DND-41 (cell line): Measurements from ENCODE around the gene TOLLIP.

Experiments used
- ATAC-seq: fragments of 200-7000 bp; cut with Tn5 transposase; 3 replicates; pipeline ENCODE4 v1.9.1; 2021; ENCODE audit warnings: low read depth; ENCODE audit not compliant: insufficient read depth
- DNase-seq: peaks from one replicate; pipeline ENCODE4 v3.0.0-alpha.2; 2020
- H2AFZ ChIP-seq: 2 replicates; pipeline ENCODE4 v1.6.0; 2012; ENCODE audit warnings: low read depth, low read length
- H3K27ac ChIP-seq: 2 replicates; pipeline ENCODE4 v1.5.1; 2012; ENCODE audit warnings: low read length, inconsistent platforms
- H3K27me3 ChIP-seq: fragments of 200-600 bp; sonication (generic); 2 replicates; pipeline ENCODE4 v1.6.0; 2012; ENCODE audit warnings: low read length, mild to moderate bottlenecking, inconsistent platforms; ENCODE audit not compliant: insufficient read depth, poor library complexity
- H3K36me3 ChIP-seq: 2 replicates; pipeline ENCODE4 v1.5.1; 2012; ENCODE audit warnings: low read length, inconsistent platforms; ENCODE audit not compliant: insufficient read depth
- H3K4me1 ChIP-seq: 2 replicates; pipeline ENCODE4 v1.5.1; 2012; ENCODE audit warnings: mild to moderate bottlenecking, low read length; ENCODE audit not compliant: insufficient read depth
- H3K4me2 ChIP-seq: 2 replicates; pipeline ENCODE4 v1.6.0; 2012; ENCODE audit warnings: mild to moderate bottlenecking, moderate library complexity, low read length, inconsistent platforms; ENCODE audit not compliant: insufficient read depth
- H3K4me3 ChIP-seq, 2 experiments: fragments of 200-600 bp in 1 of 2; shearing (Covaris generic) in 1 of 2; 2 replicates each; pipeline ENCODE4 v1.5.1; 2012 to 2016; ENCODE audit warnings: inconsistent platforms in 2 of 2, low read length in 2 of 2, mild to moderate bottlenecking in 2 of 2, low read depth in 1 of 2, moderate library complexity in 1 of 2
- H3K79me2 ChIP-seq: 2 replicates; pipeline ENCODE4 v1.6.0; 2012; ENCODE audit warnings: low read length, inconsistent platforms; ENCODE audit not compliant: insufficient read depth
- H3K9ac ChIP-seq: 2 replicates; pipeline ENCODE4 v1.6.0; 2012; ENCODE audit warnings: low read depth, mild to moderate bottlenecking, inconsistent platforms, low read length, moderate library complexity
- H3K9me3 ChIP-seq: 2 replicates; pipeline ENCODE4 v1.5.1; 2012; ENCODE audit warnings: low read length, moderate library complexity, mild to moderate bottlenecking, inconsistent platforms; ENCODE audit not compliant: insufficient read depth, severe bottlenecking
- H4K20me1 ChIP-seq: 2 replicates; pipeline ENCODE4 v1.6.0; 2012; ENCODE audit warnings: low read length; ENCODE audit not compliant: insufficient read depth
- EZH2 ChIP-seq: IDR thresholded peaks from 3 replicates; pipeline ENCODE4 v1.6.1; 2012; ENCODE audit warnings: borderline replicate concordance, low read depth, mild to moderate bottlenecking, moderate library complexity, low read length, inconsistent platforms; ENCODE audit not compliant: severe bottlenecking
- TF ChIP-seq, protein P1 (sequence below): IDR thresholded peaks from 2 replicates; pipeline ENCODE4 v1.5.1; 2012; ENCODE audit warnings: borderline replicate concordance, low read length, moderate library complexity, mild to moderate bottlenecking; ENCODE audit not compliant: poor library complexity, severe bottlenecking; ENCODE audit errors: extremely low read depth

Gene TOLLIP

DNA sequence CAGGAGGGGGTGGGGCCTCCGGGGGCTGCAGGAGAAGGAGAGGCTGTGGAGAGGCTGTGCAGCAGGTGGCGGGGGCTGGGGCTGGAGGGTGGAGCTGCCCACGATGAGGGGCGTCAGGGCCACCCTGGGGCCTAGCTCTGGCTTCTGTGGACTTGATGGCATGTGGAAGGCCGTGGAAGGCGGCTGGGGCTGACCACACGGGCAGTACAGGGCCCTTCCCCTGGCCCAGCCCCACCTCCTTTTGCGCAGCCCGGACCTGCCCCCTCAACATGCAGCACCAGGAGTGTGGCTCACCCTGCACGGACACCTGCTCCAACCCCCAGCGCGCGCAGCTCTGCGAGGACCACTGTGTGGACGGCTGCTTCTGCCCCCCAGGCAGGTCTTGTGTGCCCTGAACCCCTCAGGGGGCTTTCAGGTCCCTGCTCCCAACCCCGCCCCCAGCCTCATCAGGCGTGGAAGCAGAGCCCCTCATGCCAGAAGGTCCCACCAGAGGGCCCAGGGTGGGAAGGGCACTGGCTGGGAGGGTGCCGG lies 80.4 kb downstream of the TOLLIP start:
- H3K79me2 ChIP-seq, result no peaks in the 10 kb centered on the region
- H3K9me3 ChIP-seq, result no peaks in the 10 kb centered on the region
- H2AFZ ChIP-seq, result no peak overlapping the region
- H3K27ac ChIP-seq, result no peak overlapping the region
- H3K36me3 ChIP-seq, result no peaks in the 10 kb centered on the region
- ATAC-seq (no peak), DNase-seq (no peak)
- H3K9ac ChIP-seq, result no peak overlapping the region
- no peaks in the 10 kb centered on the region for H3K27me3 ChIP-seq
- H3K4me2 ChIP-seq, result no peak overlapping the region
- no peak overlapping the region for H3K4me3 ChIP-seq
- H3K4me1 ChIP-seq, result no peaks in the 10 kb centered on the region
- H4K20me1 ChIP-seq, result peaks cover 8% of the 10 kb centered on the region
- TF ChIP-seq, protein P1, sequence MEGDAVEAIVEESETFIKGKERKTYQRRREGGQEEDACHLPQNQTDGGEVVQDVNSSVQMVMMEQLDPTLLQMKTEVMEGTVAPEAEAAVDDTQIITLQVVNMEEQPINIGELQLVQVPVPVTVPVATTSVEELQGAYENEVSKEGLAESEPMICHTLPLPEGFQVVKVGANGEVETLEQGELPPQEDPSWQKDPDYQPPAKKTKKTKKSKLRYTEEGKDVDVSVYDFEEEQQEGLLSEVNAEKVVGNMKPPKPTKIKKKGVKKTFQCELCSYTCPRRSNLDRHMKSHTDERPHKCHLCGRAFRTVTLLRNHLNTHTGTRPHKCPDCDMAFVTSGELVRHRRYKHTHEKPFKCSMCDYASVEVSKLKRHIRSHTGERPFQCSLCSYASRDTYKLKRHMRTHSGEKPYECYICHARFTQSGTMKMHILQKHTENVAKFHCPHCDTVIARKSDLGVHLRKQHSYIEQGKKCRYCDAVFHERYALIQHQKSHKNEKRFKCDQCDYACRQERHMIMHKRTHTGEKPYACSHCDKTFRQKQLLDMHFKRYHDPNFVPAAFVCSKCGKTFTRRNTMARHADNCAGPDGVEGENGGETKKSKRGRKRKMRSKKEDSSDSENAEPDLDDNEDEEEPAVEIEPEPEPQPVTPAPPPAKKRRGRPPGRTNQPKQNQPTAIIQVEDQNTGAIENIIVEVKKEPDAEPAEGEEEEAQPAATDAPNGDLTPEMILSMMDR, result no peak
- no peak for TF ChIP-seq EZH2

DNA sequence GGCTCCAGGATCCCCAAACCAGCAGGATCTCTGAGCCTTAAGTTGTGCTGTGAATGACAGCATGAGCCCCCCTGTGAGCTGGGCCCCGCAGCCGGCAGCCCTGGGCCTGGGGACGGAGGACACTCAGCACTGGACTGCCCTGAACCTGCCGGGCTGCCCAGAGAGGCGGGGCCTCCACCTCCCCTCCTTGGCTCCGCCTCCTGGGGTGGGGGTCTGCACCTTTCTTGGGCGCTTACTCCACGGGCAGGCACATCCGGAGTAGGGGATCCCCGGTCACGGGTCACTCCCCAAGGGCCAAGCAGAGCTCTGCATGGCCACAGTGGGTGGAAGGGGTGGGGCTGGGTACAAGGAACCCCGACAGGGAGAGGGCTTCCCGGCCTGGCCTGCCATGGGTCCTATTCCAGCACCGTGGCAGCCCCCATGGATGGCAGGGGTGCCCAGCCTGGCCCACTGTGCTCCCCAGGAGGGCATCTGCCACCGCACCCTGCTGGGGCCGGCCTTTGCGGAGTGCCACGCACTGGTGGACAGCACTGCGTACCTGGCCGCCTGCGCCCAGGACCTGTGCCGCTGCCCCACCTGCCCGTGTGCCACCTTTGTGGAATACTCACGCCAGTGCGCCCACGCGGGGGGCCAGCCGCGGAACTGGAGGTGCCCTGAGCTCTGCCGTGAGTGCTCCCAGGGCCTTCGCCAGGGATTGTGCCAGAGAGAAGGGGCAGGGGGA lies 81.2 kb downstream of the TOLLIP start:
- Histone ChIP-seq H3K9me3 (no peaks in the 10 kb centered on the region), H3K4me2 (no peak overlapping the region), H3K36me3 (no peaks in the 10 kb centered on the region), H3K4me1 (no peaks in the 10 kb centered on the region), H3K27me3 (no peaks in the 10 kb centered on the region), H3K27ac (no peak overlapping the region), H4K20me1 (peaks cover 8% of the 10 kb centered on the region), H3K4me3 (no peak overlapping the region), H2AFZ (no peak overlapping the region), H3K9ac (no peak overlapping the region), H3K79me2 (no peaks in the 10 kb centered on the region)
- DNase-seq (no peak), ATAC-seq (no peak; the same call in 2 of the 3 replicates)
- TF ChIP-seq, protein P1, result no peak
- TF ChIP-seq EZH2, result no peak

DNA sequence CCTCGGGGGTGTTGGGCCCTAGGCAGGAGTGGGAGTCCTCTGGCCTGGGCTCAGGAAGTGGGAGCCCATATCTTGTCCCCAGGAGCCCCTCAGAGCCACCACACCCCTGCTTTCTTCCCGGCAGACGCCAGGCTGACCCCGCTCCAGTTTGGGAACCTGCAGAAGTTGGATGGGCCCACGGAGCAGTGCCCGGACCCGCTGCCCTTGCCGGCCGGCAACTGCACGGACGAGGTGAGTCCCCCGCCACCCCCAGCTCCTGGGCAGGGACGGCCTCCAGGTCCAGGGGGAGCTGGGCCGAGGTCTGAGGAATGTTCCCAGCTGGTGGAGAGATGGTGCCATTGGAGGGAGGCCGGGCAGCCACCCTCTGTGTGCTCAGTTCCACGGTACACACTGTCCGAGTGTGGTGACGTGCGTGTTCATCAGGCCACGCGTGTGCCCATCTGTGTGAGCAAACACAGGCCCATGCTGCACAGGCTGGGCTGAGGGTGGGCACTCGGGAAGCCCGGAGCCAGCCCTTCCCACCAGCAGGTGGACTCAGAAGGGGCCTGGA lies 81.8 kb downstream of the TOLLIP start:
- Histone ChIP-seq H3K79me2 (no peaks in the 10 kb centered on the region), H3K4me2 (no peak overlapping the region), H3K4me3 (no peak overlapping the region), H4K20me1 (peaks cover 4% of the 10 kb centered on the region; the same call in 1 of the 2 replicates), H3K27me3 (no peaks in the 10 kb centered on the region), H3K9me3 (no peaks in the 10 kb centered on the region), H3K27ac (no peak overlapping the region), H3K9ac (no peak overlapping the region), H3K4me1 (no peaks in the 10 kb centered on the region), H3K36me3 (no peaks in the 10 kb centered on the region), H2AFZ (no peak overlapping the region)
- ATAC-seq (no peak), DNase-seq (no peak)
- no peak for TF ChIP-seq EZH2
- TF ChIP-seq, protein P1, result no peak
